Stimulated activated CD8-positive, alpha-beta memory T cell treated with anti-CD3 and anti-CD28 coated beads, Interleukin-15, amount 100 ng/mL, for 1 hour (primary cell): Measurements from ENCODE around the gene KRT24.
"Not testable (repeated sequence)": the region's sequence is repeated elsewhere in the genome, so short reads cannot be mapped to it uniquely, and the experiment has no call there.

Source experiments
- DNase-seq: peaks from one replicate; pipeline ENCODE4 v3.0.0-alpha.2; 2020; ENCODE audit warnings: low read depth

Gene KRT24

GRCh38 chr17:40703652-40704051, at the start of gene KRT24:
Gene KRT24, minus strand, starts transcription at chr17:40703752. Its CDS starts 59 bp downstream, at chr17:40703693.
- no peak for DNase-seq

GRCh38 chr17:40751065-40751464, 47.5 kb upstream of the KRT24 start:
- DNase-seq: no peak

GRCh38 chr17:40750391-40750790, 46.8 kb upstream of the KRT24 start:
- DNase-seq: no peak

- not testable (repeated sequence) for DNase-seq
Observed at GRCh38 chr17:40748666-40749065, 45.1 kb upstream of the KRT24 start.

- DNase-seq: no peak
Observed at GRCh38 chr17:40738553-40738952, 35.0 kb upstream of the KRT24 start.

GRCh38 chr17:40735016-40735415, 31.5 kb upstream of the KRT24 start:
- DNase-seq: no peak

GRCh38 chr17:40734018-40734417, 30.5 kb upstream of the KRT24 start:
- DNase-seq: no peak

- no peak for DNase-seq
Observed at GRCh38 chr17:40730970-40731369, 27.4 kb upstream of the KRT24 start.

GRCh38 chr17:40727447-40728231, 24.1 kb upstream of the KRT24 start:
- DNase-seq: no peak

- DNase-seq: no peak
Observed at GRCh38 chr17:40726919-40727318, 23.4 kb upstream of the KRT24 start.

- DNase-seq: no peak
Observed at GRCh38 chr17:40724656-40725055, 21.1 kb upstream of the KRT24 start.

- no peak for DNase-seq
Observed at GRCh38 chr17:40722241-40722640, 18.7 kb upstream of the KRT24 start.

GRCh38 chr17:40720899-40721298, 17.3 kb upstream of the KRT24 start:
- no peak for DNase-seq

GRCh38 chr17:40718930-40719329, 15.4 kb upstream of the KRT24 start:
- DNase-seq: no peak

- no peak for DNase-seq
Observed at GRCh38 chr17:40717776-40718175, 14.2 kb upstream of the KRT24 start.

- DNase-seq: no peak
Observed at GRCh38 chr17:40714473-40714872, 10.9 kb upstream of the KRT24 start.

- DNase-seq: no peak
Observed at GRCh38 chr17:40707745-40708144, 4.2 kb upstream of the KRT24 start.

- no peak for DNase-seq
Observed at GRCh38 chr17:40705584-40705983, 2.0 kb upstream of the KRT24 start.

- no peak for DNase-seq
Observed at GRCh38 chr17:40702271-40702670, 1.3 kb downstream of the KRT24 start.

GRCh38 chr17:40699853-40700252, 3.7 kb downstream of the KRT24 start:
- no peak for DNase-seq

- no peak for DNase-seq
Observed at GRCh38 chr17:40699371-40699770, 4.2 kb downstream of the KRT24 start.

- no peak for DNase-seq
Observed at GRCh38 chr17:40697297-40697696, 6.3 kb downstream of the KRT24 start.

- no peak for DNase-seq
Observed at GRCh38 chr17:40696651-40697072, 6.9 kb downstream of the KRT24 start.

- no peak for DNase-seq
Observed at GRCh38 chr17:40695874-40696472, 7.6 kb downstream of the KRT24 start.
